GM21367 (cell line): ENCODE results near the gene PSPN.
"Not testable (repeated sequence)": the region's sequence is repeated elsewhere in the genome, so short reads cannot be mapped to it uniquely, and the experiment has no call there.

Experiments
- ATAC-seq: cut with Tn5 transposase; IDR thresholded peaks from one replicate; pipeline ENCODE4 v1.9.1; 2021; ENCODE audit not compliant: unreplicated experiment

PSPN gene

DNA sequence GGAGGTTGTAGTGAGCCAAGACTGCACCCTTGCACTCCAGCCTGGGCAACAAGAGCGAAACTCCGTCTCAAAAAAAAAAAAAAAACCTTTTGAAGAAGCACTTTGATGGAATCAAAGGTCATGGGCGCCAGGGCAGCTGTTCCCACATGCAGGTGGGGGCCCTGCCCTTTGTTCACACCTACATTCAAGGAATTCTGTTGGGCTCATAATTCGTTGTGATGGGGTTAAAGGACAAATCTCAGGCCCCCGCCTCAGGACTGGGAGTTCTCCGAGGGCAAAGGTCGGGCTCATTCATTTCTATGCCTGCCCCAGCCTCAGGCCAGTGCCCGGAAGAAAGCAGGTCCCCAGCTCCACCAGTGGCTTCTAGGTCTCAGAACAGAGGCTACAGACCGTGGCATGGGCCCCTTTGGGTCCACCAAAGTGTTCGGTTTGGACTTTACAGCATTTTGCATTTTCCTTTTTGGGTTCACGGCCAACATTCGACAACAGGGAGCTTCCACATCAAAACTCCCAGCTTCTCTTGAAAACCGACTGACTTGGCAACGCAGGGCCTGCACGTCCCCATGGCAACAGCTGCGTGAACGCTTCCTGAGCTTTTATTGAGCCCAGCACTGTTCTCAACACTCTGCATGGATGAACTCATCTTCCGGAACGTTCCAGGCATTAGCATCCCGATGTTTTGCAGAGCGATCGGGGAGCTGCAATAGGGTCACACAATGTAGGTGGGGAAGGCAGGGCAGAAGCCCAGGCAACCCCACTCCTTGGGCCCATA lies 27.3 kb upstream of the PSPN start:
- ATAC-seq = no peak

GRCh38 chr19:6402058-6402457 lies 26.3 kb upstream of the PSPN start:
- ATAC-seq = no peak

GRCh38 chr19:6400062-6400944 lies 24.6 kb upstream of the PSPN start:
- not testable (repeated sequence) for ATAC-seq

DNA sequence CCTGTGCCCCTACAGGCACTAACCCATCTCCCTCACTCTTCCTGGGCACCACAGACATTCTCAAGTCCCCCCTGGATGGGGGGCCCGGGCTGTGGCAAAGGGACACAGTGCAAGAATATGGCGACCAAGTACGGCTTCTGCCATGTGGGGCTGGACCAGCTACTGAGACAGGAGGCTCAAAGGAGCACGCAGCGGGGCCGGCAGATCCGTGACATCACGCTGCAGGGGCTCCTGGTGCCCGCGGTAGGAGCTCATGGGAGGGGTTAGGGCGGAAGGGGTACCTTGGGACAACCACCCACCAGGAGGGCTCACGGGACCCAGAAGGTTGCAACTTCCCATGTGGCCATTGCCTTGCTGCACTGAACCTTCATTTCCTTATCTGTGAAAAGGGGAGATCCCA lies 20.6 kb upstream of the PSPN start:
- no peak for ATAC-seq

DNA sequence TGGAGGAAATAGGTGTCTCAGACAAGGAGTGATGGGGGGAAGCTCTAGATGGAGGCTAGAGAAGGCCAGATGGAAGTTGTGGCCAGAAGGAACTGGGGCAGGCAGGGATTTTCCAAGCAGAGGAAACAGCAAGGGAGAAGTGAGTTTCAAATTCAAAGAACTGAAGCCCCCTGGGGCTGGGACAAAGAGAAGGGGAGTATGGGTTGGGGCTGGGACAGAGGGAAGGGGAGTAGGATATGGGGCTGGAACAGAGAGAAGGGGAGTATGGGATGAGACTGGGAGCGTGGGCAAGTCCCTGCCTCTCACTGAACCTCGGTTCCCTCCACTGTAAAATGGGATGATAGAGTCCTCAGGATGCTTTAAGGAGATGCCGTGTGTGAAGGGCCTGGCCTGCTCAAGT lies 19.1 kb upstream of the PSPN start:
- ATAC-seq = no peak

DNA sequence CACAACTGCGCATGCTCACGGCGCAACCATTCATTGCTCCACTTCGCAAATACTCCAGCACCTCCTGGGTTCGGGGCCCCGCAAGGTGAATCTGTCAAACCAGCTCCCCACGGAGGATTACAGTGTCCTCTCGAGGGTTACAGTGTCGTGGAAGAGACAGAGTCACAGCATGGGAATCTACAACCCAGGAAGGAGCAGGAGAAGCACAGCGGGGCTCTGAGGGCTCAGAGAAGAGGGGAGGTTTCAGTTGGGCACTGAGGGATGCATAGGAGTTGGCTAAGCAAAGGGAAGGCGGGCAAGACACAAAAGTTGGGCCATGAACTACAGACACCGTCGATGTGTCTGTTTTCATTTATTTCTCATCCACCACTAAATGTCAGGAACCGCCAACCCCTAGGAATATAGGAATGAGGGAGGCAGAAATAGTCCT lies 18.3 kb upstream of the PSPN start:
- no peak for ATAC-seq

GRCh38 chr19:6393074-6393982 lies 17.6 kb upstream of the PSPN start, which contains the start of gene GTF2F1:
TSS of gene GTF2F1 (minus strand) at chr19:6393164. CDS start at chr19:6392995, 169 bp downstream.
- ATAC-seq = peak; percentile 54

DNA sequence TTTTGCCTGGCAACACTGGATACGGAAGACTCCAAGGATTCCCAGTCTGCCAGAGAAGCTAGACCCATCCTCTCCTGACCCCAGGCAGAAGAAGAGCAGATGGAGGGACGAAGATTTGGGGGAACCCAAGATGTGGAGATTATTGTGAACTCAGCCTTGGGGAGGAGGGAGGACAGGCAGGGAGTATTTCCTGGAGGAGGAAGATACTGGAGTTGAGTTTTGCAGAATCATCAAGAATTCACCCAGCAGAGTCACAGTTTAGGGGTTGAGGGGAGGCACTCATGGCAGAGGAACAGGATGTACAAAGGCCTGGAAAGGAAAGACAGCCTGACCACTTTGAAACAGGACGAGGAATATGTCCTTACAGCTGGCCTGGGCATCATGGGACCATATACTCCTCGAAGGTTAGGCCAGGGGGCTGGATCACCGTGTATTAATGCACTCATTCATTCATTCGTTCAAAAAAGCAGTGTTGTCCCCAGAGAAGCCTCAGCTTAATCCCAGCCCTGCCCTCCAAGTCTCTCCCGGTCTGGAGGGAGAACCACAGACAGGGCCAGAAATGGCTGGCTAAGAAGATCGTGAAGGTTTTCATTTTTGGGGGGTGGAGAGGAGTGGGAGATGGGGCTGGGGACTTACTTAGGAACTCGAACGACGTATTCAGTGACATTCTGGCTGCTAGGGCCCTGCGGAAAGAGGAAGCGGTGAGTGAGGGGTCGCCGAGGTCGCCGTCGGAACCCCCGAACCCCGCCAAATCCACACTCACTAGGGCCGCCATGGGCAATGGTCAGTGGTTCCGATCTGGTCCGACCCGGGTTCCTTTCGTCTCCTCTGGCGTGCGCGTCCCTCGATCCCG lies 16.7 kb upstream of the PSPN start:
- ATAC-seq = no peak

GRCh38 chr19:6387372-6387771 lies 11.6 kb upstream of the PSPN start:
- no peak for ATAC-seq

GRCh38 chr19:6384381-6384780 lies 8.6 kb upstream of the PSPN start:
- ATAC-seq = no peak

DNA sequence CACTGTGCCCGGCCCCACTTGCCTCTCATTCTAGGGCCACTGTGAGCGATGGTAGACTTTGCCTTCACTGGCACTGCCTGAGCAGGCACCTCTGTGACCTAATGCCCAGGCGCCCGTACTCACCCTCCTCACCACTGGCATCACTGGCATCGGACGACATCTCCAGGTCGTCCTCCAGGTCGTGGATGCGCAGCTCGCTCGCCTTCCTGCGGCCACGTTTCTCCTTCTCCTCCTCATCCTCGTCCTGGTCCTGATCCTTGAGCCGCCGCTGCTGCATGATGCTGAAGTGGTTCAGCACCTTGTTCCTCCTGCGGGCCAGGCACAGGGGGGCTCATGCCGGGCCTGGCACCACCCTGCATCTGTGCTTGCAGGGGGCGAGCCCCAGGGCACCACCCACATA lies 7.5 kb upstream of the PSPN start:
- ATAC-seq = no peak

DNA sequence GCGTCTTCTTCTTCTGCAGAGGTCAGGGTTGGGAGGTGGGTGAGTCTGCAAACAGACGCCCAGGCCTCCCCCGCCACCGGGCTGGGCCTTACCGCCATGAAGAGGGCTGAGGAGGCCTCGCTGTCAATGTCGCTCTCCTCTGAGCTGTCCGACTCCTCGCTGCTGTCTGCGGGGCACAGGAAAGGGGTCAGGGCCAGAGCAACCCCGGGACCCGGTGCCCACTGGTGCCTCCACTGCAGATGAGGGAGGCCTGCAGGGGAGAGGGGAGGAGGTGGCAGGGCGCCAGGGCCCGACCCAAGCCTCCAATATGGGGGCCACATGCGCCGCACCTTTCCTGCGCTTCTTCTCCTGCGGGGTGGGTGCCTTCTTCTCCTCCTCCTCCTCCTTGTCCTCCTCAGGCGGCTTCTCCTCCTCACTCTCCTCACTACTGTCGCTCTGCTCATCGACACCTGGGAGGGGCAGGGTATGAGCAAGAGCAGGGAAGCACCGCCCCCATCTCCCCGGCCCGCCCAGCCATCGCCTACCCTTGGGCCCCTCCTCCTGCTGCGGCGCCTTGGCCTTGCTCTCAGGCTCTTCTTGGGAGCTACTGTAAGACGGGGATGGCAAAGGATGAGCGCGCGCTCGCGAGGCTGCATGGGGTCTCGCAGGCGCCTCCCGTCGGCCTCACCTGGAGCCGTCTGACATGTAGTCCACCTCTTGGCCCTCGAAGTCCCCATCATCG lies 5.5 kb upstream of the PSPN start:
- ATAC-seq = no peak

GRCh38 chr19:6379744-6380143 lies 4.0 kb upstream of the PSPN start:
- ATAC-seq = no peak

DNA sequence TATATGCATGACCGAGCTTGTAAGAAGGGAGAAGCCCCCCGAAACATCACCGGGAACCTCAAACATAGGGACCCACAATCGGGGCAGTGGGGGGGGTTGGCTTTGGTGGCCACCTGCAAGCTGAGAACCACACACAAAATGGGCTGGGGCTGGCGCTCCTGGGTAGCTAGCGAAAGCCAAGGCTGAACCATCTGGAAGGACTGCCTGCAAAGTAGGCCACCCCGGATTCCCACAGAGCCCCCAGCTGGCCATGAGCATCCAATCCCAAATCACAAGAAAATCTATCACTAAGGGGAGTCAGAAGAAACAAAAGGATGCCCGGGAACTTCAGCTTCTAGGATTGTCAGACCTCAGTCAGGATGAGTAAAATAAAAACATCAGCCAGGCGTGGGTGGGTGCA lies 2.8 kb upstream of the PSPN start:
- ATAC-seq = no peak

DNA sequence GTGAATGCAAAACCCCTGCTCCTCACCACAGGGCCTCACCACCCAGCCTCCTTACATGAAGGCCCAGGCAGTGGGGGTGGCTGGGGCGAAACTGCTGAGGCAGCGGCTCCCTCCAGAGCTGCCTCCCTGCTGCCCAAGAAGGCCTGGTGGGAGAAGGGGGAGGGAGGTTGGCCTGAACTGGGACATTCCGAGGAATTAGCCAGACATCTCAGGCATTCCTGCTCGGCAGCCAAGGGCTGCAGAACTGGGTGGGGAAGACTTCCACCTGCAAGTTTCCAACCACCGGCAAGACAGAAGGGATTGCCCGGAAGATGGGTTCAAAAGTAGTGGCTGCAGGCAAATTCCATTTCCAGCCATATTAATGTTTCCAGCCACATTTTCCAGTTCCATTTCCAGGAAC lies 2.3 kb upstream of the PSPN start:
- ATAC-seq = no peak

GRCh38 chr19:6376512-6377190 lies 918 bp upstream of the PSPN start:
- no peak for ATAC-seq

- no peak for ATAC-seq
Observed at GRCh38 chr19:6374711-6375410, 872 bp downstream of the PSPN start.

DNA sequence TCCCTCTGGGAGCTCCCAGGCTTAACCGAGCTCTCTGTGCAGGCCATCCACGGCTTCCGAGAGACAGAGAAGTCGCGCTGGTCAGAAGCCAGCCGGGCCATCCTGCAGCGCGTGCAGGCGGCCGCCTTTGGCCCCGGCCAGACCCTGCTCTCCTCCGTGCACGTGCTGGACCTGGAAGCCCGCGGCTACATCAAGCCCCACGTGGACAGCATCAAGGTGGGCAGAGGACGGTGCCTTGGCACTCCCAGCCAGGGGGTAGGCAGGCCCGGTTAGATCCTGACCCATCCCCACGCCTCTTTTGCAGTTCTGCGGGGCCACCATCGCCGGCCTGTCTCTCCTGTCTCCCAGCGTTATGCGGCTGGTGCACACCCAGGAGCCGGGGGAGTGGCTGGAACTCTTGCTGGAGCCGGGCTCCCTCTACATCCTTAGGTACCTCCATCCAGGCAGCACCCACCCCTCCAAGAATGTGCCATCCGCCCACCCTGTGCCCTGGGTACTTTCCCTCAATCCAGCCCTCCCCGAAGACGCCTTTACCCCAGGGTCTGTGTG lies 1.5 kb downstream of the PSPN start:
- ATAC-seq = no peak
